ENCODE data around the gene E4F1.

DNA sequence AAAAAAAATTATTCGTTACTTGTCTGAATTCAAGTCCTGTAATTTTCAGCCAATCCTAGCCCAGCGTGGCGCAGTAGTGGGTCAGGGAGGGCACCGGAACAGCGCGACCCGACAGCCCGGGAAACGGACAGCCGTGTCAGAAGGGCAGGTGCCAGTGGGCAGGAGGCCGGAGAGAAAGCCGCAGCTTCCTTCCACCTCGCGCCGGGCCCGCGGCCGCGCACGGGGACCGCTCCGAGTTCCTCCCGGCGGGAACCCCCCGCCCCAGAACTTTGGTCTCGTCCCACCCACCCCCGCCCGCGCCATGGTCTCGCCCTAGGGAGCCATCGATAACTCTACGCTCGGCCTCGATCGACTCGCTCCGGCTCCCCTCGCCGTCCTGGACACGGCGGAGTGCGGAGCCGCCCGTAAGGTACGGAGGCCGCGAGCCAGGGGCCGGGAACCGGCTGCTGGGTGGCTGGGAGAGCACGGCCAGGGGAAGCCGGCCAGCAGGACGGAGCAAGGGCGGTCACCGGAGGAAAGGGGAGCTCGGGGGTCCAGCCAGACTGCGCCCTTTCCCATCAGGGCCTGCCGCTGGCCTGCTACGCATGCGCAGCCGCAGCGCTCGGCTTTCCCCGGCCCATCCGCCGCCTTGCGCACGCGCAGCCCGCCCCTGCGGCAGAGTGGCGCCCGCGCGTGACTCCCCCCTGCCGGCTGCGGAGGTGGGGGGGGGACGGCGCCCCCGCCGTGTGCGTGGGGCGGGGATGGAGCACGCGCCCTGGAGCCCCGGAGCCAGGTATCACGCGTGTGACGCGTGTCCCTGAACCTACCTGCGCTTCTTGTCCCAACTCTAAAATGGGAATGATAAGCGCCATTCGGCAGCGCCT, 18.1 kb upstream of the E4F1 start, which contains the start of gene MLST8:
- no peak; the same call in 1 of the 2 replicates for TF ChIP-seq CTCF (conservative IDR thresholded peaks at IDR 0.05; ENCODE audit: low read depth, low read length)
- no peak for TF ChIP-seq EZH2 (IDR thresholded peaks at IDR 0.05; ENCODE audit: borderline replicate concordance, low read depth, low read length, poor library complexity, severe bottlenecking)
